Brain microvascular endothelial cell (primary cell): Measurements from ENCODE around the gene IQCB1.
"Not testable (repeated sequence)": the region's sequence is repeated elsewhere in the genome, so short reads cannot be mapped to it uniquely, and the experiment has no call there.

Source experiments
- DNase-seq: peaks from one replicate; pipeline ENCODE4 v3.0.0-alpha.2; 2020
- H3K27ac ChIP-seq: fragments of 250-450 bp; sonication (Bioruptor Pico); 2 replicates; pipeline ENCODE4 v1.5.1; 2020; ENCODE audit warnings: mild to moderate bottlenecking, moderate library complexity
- H3K27me3 ChIP-seq: fragments of 250-450 bp; sonication (Bioruptor Pico); replicated peaks from 2 replicates; pipeline ENCODE4 v1.5.1; 2020; ENCODE audit warnings: mild to moderate bottlenecking
- H3K36me3 ChIP-seq: fragments of 250-450 bp; sonication (Bioruptor Pico); replicated peaks from 2 replicates; pipeline ENCODE4 v1.5.1; 2020; ENCODE audit warnings: mild to moderate bottlenecking
- H3K4me3 ChIP-seq: 2 replicates; pipeline ENCODE4 v1.5.1; 2011; ENCODE audit warnings: low read depth, mild to moderate bottlenecking, control low read depth, low read length, moderate library complexity
- in situ Hi-C: cut with HindIII; loops from 2 replicates; pipeline ENCODE4 v1.10.0; 2017; ENCODE audit warnings: low sequenced_read_pairs, low pct_ligation_motif_present
- TF ChIP-seq, protein P1 (sequence below): IDR thresholded peaks from 2 replicates; pipeline ENCODE4 v1.5.1; 2011; ENCODE audit warnings: low read depth, mild to moderate bottlenecking, moderate library complexity, low read length, control low read depth, inconsistent platforms; ENCODE audit errors: missing control alignments

The IQCB1 gene

DNA sequence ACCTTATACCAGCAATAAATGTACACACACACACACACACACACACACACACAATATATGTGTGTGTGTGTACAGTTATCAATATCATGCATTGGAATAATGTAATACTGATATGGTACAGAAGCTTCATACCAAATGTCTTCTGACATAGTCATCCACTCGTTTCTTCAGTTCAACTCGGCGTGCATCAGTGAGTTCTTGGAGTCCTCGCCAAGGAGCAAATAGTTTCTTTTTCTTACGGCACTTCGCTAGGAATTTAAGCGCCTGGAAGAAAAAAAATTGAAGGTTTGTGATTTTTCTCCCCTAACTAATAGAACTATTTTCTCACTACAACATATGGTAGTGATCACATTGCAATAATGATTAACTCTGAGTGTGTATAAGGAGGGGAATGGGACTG is 53.2 kb downstream of the IQCB1 start:
- TF ChIP-seq, protein P1, sequence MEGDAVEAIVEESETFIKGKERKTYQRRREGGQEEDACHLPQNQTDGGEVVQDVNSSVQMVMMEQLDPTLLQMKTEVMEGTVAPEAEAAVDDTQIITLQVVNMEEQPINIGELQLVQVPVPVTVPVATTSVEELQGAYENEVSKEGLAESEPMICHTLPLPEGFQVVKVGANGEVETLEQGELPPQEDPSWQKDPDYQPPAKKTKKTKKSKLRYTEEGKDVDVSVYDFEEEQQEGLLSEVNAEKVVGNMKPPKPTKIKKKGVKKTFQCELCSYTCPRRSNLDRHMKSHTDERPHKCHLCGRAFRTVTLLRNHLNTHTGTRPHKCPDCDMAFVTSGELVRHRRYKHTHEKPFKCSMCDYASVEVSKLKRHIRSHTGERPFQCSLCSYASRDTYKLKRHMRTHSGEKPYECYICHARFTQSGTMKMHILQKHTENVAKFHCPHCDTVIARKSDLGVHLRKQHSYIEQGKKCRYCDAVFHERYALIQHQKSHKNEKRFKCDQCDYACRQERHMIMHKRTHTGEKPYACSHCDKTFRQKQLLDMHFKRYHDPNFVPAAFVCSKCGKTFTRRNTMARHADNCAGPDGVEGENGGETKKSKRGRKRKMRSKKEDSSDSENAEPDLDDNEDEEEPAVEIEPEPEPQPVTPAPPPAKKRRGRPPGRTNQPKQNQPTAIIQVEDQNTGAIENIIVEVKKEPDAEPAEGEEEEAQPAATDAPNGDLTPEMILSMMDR = no peak
- in situ Hi-C loops = no loop called here

DNA sequence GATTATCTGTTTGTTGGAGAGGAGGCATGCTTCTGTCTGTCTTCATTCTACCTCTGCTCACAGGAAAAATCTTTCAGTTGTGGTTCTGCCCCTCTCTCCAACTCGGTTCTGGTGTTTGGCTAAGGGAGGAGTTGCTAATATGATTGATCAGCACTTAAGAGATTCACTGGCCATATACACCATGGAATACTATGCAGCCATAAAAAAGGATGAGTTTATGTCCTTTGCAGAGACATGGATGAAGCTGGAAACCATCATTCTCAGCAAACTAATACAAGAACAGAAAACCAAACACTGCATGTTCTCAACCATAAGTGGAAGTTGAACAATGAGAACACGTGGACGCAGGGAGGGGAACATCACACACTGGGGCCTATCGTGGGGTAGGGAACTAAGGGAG is 59.8 kb downstream of the IQCB1 start:
- H3K4me3 ChIP-seq, H3K27me3 ChIP-seq, H3K27ac ChIP-seq, DNase-seq, in situ Hi-C loops: not testable (repeated sequence)
- H3K36me3 ChIP-seq = peaks cover 20% of the 10 kb centered on the region

More for the DNA sequence above, 53.2 kb downstream of the IQCB1 start:
- no peak overlapping the region for H3K27ac ChIP-seq
- peaks cover 7% of the 10 kb centered on the region for H3K36me3 ChIP-seq
- H3K4me3 ChIP-seq = no peak overlapping the region
- no peak for DNase-seq
- no peaks in the 10 kb centered on the region for H3K27me3 ChIP-seq

DNA sequence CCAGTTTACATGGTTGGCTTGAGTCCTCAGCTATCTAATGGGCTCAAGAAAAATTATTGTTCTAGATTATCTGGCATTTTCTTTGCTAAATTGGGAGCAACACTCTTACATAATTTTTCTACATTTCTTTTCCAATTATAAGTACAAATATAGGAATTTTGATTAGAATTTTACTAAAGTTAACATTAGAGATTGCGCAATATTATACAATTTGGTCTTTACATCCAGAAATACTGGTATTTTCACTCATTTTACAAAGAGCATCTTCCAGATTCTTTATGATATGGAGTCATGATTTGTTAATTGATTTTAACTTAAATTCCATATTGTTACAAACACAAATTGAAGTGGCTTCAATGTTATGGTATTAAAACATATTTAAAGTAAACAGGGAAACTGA is 65.6 kb downstream of the IQCB1 start:
- TF ChIP-seq, protein P1 = no peak
- in situ Hi-C loops = no loop called here
- no peak overlapping the region for H3K27ac ChIP-seq
- no peaks in the 10 kb centered on the region for H3K27me3 ChIP-seq
- peaks cover 19% of the 10 kb centered on the region for H3K36me3 ChIP-seq
- no peak overlapping the region for H3K4me3 ChIP-seq
- no peak for DNase-seq

DNA sequence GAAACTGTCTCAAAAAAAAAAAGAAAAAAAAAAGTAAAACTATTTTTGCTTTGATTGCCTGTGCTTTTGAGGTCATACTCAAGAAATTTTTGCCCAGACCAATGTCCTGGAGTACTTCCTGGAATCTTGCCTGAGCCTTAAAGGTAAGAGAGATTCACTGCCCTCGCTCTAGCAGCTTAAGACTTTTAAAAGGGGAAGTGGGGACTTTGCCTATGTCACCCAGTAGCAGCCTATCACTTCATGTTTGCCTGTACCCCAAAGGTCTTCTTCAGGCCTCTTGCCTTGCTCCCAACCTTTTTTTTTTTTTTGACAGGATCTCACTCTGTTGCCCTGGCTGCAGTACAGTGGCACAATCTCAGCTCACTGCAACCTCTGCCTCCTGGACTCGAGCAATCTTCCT is 66.4 kb downstream of the IQCB1 start:
- no peak for DNase-seq
- no peaks in the 10 kb centered on the region for H3K27me3 ChIP-seq
- peaks cover 19% of the 10 kb centered on the region for H3K36me3 ChIP-seq
- H3K4me3 ChIP-seq = no peak overlapping the region
- in situ Hi-C loops = no loop called here
- TF ChIP-seq, protein P1 = no peak
- no peak overlapping the region for H3K27ac ChIP-seq

DNA sequence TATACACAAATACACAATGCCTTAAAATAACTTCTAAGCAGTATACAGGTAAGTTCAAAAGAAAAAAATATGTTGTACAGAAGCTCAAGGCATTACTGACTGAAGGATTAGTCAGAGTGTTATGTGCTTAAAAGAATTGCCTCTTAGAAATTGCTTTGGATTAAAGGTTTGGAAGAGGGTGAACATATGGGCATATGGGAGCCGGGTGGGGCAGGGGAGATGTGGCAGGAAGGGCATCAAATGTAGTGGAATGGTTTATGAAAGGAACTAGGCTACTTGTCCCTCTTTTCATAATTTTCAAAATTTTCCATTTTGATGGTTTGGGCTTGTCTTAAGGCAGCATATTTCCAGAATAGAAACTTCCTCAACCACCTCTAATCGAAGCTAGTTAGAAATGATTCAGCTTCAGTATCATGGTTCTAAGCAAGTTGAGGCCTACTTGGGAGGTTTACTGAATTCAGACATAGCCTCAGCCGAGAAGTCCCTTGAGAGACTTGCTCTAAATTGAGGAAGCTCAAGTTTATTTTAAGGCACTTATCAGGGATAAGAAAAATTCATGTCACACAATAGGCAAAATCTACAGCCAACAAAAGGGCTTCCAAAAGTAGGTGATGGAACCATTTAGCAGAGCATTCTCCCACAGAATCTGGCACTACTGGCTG is 75.2 kb downstream of the IQCB1 start:
- in situ Hi-C loops = no loop called here
- DNase-seq = no peak
- Histone ChIP-seq H3K27ac (no peak overlapping the region), H3K4me3 (no peak overlapping the region), H3K27me3 (no peaks in the 10 kb centered on the region), H3K36me3 (no peaks in the 10 kb centered on the region)
- TF ChIP-seq, protein P1 = no peak

DNA sequence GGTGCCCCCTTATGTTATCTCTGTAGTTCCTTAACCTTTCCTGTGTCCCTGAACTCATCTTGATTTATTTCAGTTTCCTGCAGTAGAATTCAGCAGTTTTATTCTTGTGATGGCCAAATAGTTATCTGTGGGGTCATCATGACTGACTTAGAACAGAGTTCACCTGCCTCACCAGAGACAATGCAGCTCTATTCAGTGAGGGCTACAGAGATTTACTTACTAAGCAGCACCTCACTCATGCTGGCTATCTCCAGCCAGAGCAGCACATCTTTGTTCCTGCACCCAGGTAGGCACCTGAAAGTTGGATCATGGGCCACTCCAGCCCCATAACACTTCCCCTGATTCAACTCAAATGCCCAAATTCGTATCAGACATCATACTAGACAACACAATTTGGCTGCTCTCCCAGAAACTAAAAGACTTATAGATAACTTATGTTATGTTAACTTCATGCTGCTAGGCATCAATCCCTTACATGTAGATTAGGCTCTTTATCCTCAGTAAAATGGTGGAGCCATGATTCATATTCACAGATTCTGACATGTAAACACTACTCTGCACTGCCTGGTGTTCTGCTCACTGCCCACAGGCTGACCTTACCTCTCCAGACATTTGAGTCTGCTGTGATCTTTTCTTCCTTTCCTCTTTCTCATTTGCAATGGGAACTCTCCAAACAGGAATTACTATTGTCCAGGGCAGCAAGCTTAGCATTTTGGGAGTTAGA is 76.0 kb downstream of the IQCB1 start:
- Histone ChIP-seq H3K27ac (no peak overlapping the region), H3K4me3 (no peak overlapping the region), H3K27me3 (no peaks in the 10 kb centered on the region), H3K36me3 (no peaks in the 10 kb centered on the region)
- in situ Hi-C loops = no loop called here
- peak; percentile 18 for DNase-seq
- TF ChIP-seq, protein P1 = no peak
